Stimulated activated naive CD8-positive, alpha-beta T cell treated with anti-CD3 and anti-CD28 coated beads, Interleukin-15, amount 100 ng/mL, for 72 hours (primary cell): ENCODE results near the gene RNASE7.

Source experiments
- ATAC-seq: fragments of 150-1000 bp; cut with Tn5 transposase; 2 replicates; pipeline ENCODE4 v1.10.0; 2021; ENCODE audit warnings: mild to moderate bottlenecking, moderate library complexity
- DNase-seq, 2 donors: peaks; one replicate each; pipeline ENCODE4 v3.0.0; 2021 to 2022
- H3K27ac Mint-ChIP-seq, 2 donors: one replicate each; pipeline ENCODE4 v1.8.0; 2022; ENCODE audit warnings: mild to moderate bottlenecking in 2 of 2, mixed read lengths in 2 of 2, moderate library complexity in 2 of 2
- H3K27me3 Mint-ChIP-seq: one replicate; pipeline ENCODE4 v1.8.0; 2022; ENCODE audit warnings: mixed read lengths
- H3K4me1 Mint-ChIP-seq: one replicate; pipeline ENCODE4 v1.8.0; 2022; ENCODE audit warnings: mild to moderate bottlenecking, mixed read lengths
- H3K4me3 Mint-ChIP-seq, 2 donors: one replicate each; pipeline ENCODE4 v1.8.0; 2022; ENCODE audit warnings: mild to moderate bottlenecking in 2 of 2, mixed read lengths in 2 of 2, moderate library complexity in 1 of 2
- H3K9me3 Mint-ChIP-seq, 2 donors: one replicate each; pipeline ENCODE4 v1.8.0; 2022; ENCODE audit warnings: mixed read lengths in 2 of 2

Gene RNASE7

GRCh38 chr14:21093018-21093417 is 50.9 kb downstream of the RNASE7 start:
- H3K4me3 Mint-ChIP-seq: no peak overlapping the region
- ATAC-seq: no peak
- no peak for DNase-seq
- H3K9me3 Mint-ChIP-seq: no peaks in the 10 kb centered on the region
- no peaks in the 10 kb centered on the region for H3K27me3 Mint-ChIP-seq
- peaks cover 19% of the 10 kb centered on the region for H3K4me1 Mint-ChIP-seq
- H3K27ac Mint-ChIP-seq: no peak overlapping the region
